ENCODE measurements around the gene FCRL1. TPM values are rescaled to one million over a fixed set of nuclear protein-coding genes. Genes with fewer than 3 reads are reported as not detected.

The FCRL1 gene
- total and polyA plus RNA-seq, 4 donors = 0.26 to 4.2 (median 3.3) TPM

GRCh38 chr1:157775101-157775870 is 44.6 kb downstream of the FCRL1 start:
- no peaks in the 10 kb centered on the region for H3K36me3 ChIP-seq (ENCODE audit: control insufficient read depth in 4 of 4, insufficient read depth in 4 of 4, low read length in 4 of 4)
- H3K9me3 ChIP-seq (ENCODE audit: control insufficient read depth in 4 of 4, insufficient read depth in 3 of 4, low read length in 3 of 4) = no peaks in the 10 kb centered on the region
- H3K4me1 ChIP-seq (ENCODE audit: control insufficient read depth in 5 of 5, insufficient read depth in 5 of 5, low read length in 5 of 5) = no peaks in the 10 kb centered on the region
- DNase-seq (no peak), ATAC-seq (ENCODE audit: insufficient read depth, low FRiP score) (no peak)
- no peak for TF ChIP-seq CTCF (IDR thresholded peaks at IDR 0.05; ENCODE audit: control extremely low read depth, extremely low read depth)
- no peak overlapping the region for H3K9ac ChIP-seq (ENCODE audit: insufficient read depth in 1 of 2, low read length in 2 of 2)
- H3K27ac ChIP-seq (ENCODE audit: low read depth in 1 of 2, low read length in 1 of 2) = no peak overlapping the region
- WGBS, 2 donors = 70 to 77% methylated on average over 4 of the region's 4 CpGs
- no peaks in the 10 kb centered on the region for H3K27me3 ChIP-seq (ENCODE audit: control insufficient read depth in 3 of 3, insufficient read depth in 3 of 3, low read length in 2 of 3)
- no peak overlapping the region for H3K4me3 ChIP-seq

GRCh38 chr1:157774412-157774811 is 45.5 kb downstream of the FCRL1 start:
- H3K36me3 ChIP-seq (ENCODE audit: control insufficient read depth in 4 of 4, insufficient read depth in 4 of 4, low read length in 4 of 4) = no peaks in the 10 kb centered on the region
- no peaks in the 10 kb centered on the region for H3K4me1 ChIP-seq (ENCODE audit: control insufficient read depth in 5 of 5, insufficient read depth in 5 of 5, low read length in 5 of 5)
- ATAC-seq (ENCODE audit: insufficient read depth, low FRiP score) = no peak
- WGBS, 2 donors = 62 to 78% methylated on average over 2 of the region's 2 CpGs
- no peak overlapping the region for H3K9ac ChIP-seq (ENCODE audit: insufficient read depth in 1 of 2, low read length in 2 of 2)
- no peak for TF ChIP-seq CTCF (IDR thresholded peaks at IDR 0.05; ENCODE audit: control extremely low read depth, extremely low read depth)
- no peaks in the 10 kb centered on the region for H3K9me3 ChIP-seq (ENCODE audit: control insufficient read depth in 4 of 4, insufficient read depth in 3 of 4, low read length in 3 of 4)
- H3K4me3 ChIP-seq = no peak overlapping the region
- H3K27ac ChIP-seq (ENCODE audit: low read depth in 1 of 2, low read length in 1 of 2) = no peak overlapping the region
- no peak for DNase-seq
- no peaks in the 10 kb centered on the region for H3K27me3 ChIP-seq (ENCODE audit: control insufficient read depth in 3 of 3, insufficient read depth in 3 of 3, low read length in 2 of 3)

GRCh38 chr1:157773493-157774350 is 46.2 kb downstream of the FCRL1 start:
- Histone ChIP-seq H3K27me3 (ENCODE audit: control insufficient read depth in 3 of 3, insufficient read depth in 3 of 3, low read length in 2 of 3) (no peaks in the 10 kb centered on the region), H3K27ac (ENCODE audit: low read depth in 1 of 2, low read length in 1 of 2) (no peak overlapping the region), H3K4me3 (no peak overlapping the region), H3K9ac (ENCODE audit: insufficient read depth in 1 of 2, low read length in 2 of 2) (no peak overlapping the region), H3K9me3 (ENCODE audit: control insufficient read depth in 4 of 4, insufficient read depth in 3 of 4, low read length in 3 of 4) (no peaks in the 10 kb centered on the region), H3K4me1 (ENCODE audit: control insufficient read depth in 5 of 5, insufficient read depth in 5 of 5, low read length in 5 of 5) (no peaks in the 10 kb centered on the region), H3K36me3 (ENCODE audit: control insufficient read depth in 4 of 4, insufficient read depth in 4 of 4, low read length in 4 of 4) (no peaks in the 10 kb centered on the region)
- WGBS, 2 donors = 25 to 26% methylated on average over 1 of the region's 1 CpG
- DNase-seq (no peak), ATAC-seq (ENCODE audit: insufficient read depth, low FRiP score) (no peak)
- peak; percentile 7 for TF ChIP-seq CTCF (IDR thresholded peaks at IDR 0.05; ENCODE audit: control extremely low read depth, extremely low read depth)

Measured in lung (tissue), 12 donors.